ENCODE data around the gene NLRP2B. TPM values are rescaled to one million over a fixed set of nuclear protein-coding genes. Genes with fewer than 3 reads are reported as not detected.
"Not testable (repeated sequence)": the region's sequence is repeated elsewhere in the genome, so short reads cannot be mapped to it uniquely, and the experiment has no call there.

NLRP2B gene
- not detected in 2 replicates for total RNA-seq (2014; rRNA removed; shearing (Covaris generic))

GRCh38 chrX:57680160-57680559 is at the start of gene NLRP2B:
Gene NLRP2B, minus strand, starts transcription at chrX:57680260.
- Histone ChIP-seq H3K36me3 (no peaks in the 10 kb centered on the region), H3K27ac (no peak within 1 kb of the TSS), H3K4me1 (replicated peaks) (no peaks in the 10 kb centered on the region), H3K27me3 (replicated peaks) (no peaks in the 10 kb centered on the region), H3K4me3 (no peak within 1 kb of the TSS), H3K9me3 (replicated peaks) (no peaks in the 10 kb centered on the region)
- no peak for DNase-seq (ENCODE audit: low read depth in 1 of 2, low spot score in 2 of 2)

DNA sequence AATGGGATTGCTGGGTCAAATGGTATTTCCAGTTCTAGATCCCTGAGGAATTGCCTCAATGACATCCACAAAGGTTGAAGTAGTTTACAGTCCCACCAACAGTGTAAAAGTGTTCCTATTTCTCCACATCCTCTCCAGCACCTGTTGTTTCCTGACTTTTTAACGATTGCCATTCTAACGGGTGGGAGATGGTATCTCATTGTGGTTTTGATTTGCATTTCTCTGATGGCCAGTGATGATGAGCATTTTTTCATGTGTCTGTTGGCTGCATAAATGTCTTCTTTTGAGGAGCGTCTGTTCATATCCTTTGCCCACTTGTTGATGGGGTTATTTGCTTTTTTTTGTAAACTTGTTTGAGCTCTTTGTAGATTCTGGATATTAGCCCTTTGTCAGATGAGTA is 45.9 kb upstream of the NLRP2B start:
- H3K9me3 ChIP-seq (replicated peaks), result peaks cover 16% of the 10 kb centered on the region
- DNase-seq (ENCODE audit: low read depth in 1 of 2, low spot score in 2 of 2); H3K4me1 ChIP-seq (replicated peaks); H3K27ac ChIP-seq; H3K36me3 ChIP-seq; H3K4me3 ChIP-seq; H3K27me3 ChIP-seq (replicated peaks): not testable (repeated sequence)

- Histone ChIP-seq H3K9me3 (replicated peaks) (no peaks in the 10 kb centered on the region), H3K36me3 (no peaks in the 10 kb centered on the region), H3K27me3 (replicated peaks) (no peaks in the 10 kb centered on the region), H3K4me1 (replicated peaks) (no peaks in the 10 kb centered on the region), H3K27ac (no peak overlapping the region), H3K4me3 (no peak overlapping the region)
- no peak for DNase-seq (ENCODE audit: low read depth in 1 of 2, low spot score in 2 of 2)
Observed at GRCh38 chrX:57681341-57681740, 1.3 kb upstream of the NLRP2B start.

GRCh38 chrX:57678686-57679428 is 1.2 kb downstream of the NLRP2B start:
- DNase-seq (ENCODE audit: low read depth in 1 of 2, low spot score in 2 of 2), result no peak
- H3K4me3 ChIP-seq, result no peak overlapping the region
- no peak overlapping the region for H3K27ac ChIP-seq
- no peaks in the 10 kb centered on the region for H3K27me3 ChIP-seq (replicated peaks)
- no peaks in the 10 kb centered on the region for H3K36me3 ChIP-seq
- no peaks in the 10 kb centered on the region for H3K9me3 ChIP-seq (replicated peaks)
- no peaks in the 10 kb centered on the region for H3K4me1 ChIP-seq (replicated peaks)

DNA sequence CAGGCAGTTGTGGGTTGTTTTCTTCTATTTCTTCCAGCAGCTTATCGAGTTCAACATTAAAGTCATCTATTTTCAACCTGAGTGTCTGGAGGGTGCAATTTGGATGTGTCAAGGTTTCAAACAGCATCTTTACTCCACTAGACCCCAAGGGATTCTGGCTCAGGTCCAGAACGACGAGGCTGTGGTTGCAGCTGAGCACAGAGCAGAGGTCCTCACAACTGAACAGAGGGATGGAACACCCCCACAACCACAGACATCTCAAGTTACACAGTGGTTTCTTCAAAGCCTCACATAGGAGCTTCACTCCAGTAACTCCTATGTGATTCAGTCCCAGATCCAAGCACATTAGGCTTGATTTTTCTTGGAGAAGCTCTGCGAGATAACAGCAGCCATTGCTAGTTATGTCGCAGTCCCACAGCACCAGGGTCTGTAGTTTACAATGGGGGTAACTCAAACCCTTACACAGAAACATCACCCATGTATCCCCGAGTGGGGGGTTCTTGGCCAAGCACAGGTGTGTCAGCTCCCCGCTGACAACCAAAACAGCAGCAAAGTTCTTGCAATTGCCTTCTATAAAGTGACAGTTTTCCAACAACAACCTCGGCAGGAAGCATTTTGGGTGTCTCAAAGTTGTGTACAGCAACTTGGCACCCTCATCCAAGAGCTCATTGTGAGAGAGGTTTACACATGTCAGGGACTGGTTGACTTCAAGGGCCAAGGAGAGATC is 2.8 kb downstream of the NLRP2B start:
- Histone ChIP-seq H3K4me3 (no peak overlapping the region), H3K27ac (no peak overlapping the region), H3K27me3 (replicated peaks) (no peaks in the 10 kb centered on the region), H3K36me3 (no peaks in the 10 kb centered on the region), H3K9me3 (replicated peaks) (no peaks in the 10 kb centered on the region), H3K4me1 (replicated peaks) (no peaks in the 10 kb centered on the region)
- no peak for DNase-seq (ENCODE audit: low read depth in 1 of 2, low spot score in 2 of 2)

DNA sequence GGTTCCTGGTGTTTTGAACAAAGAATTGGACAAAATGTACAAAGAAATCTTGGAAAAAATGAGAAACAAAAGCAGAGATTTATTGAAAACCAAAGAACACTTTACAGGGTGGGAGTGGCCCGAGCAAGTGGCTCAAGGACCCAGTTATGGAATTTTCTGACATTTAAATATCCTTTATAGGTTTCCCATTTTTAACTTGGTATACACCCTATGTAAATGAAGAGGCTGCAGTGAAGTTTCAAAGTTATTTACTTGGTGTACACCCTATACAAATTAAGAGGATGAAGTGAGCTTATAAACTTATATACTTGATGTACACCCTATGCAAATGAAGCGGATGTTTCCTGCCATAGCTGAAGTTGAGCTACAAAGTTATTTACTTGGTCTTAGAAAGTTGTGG is 4.7 kb downstream of the NLRP2B start:
- Histone ChIP-seq H3K27me3 (replicated peaks) (no peaks in the 10 kb centered on the region), H3K4me3 (no peak overlapping the region), H3K36me3 (no peaks in the 10 kb centered on the region), H3K4me1 (replicated peaks) (no peaks in the 10 kb centered on the region), H3K9me3 (replicated peaks) (no peaks in the 10 kb centered on the region), H3K27ac (no peak overlapping the region)
- DNase-seq (ENCODE audit: low read depth in 1 of 2, low spot score in 2 of 2), result no peak

GRCh38 chrX:57674861-57675260 is 5.2 kb downstream of the NLRP2B start:
- H3K4me1 ChIP-seq (replicated peaks), result no peaks in the 10 kb centered on the region
- H3K4me3 ChIP-seq, result no peak overlapping the region
- no peaks in the 10 kb centered on the region for H3K27me3 ChIP-seq (replicated peaks)
- no peaks in the 10 kb centered on the region for H3K36me3 ChIP-seq
- no peaks in the 10 kb centered on the region for H3K9me3 ChIP-seq (replicated peaks)
- H3K27ac ChIP-seq, result no peak overlapping the region
- DNase-seq (ENCODE audit: low read depth in 1 of 2, low spot score in 2 of 2), result no peak

- Histone ChIP-seq H3K4me1 (replicated peaks) (no peaks in the 10 kb centered on the region), H3K27me3 (replicated peaks) (no peaks in the 10 kb centered on the region), H3K27ac (no peak overlapping the region), H3K4me3 (no peak overlapping the region), H3K36me3 (no peaks in the 10 kb centered on the region), H3K9me3 (replicated peaks) (no peaks in the 10 kb centered on the region)
- no peak for DNase-seq (ENCODE audit: low read depth in 1 of 2, low spot score in 2 of 2)
Observed at GRCh38 chrX:57669961-57670360, 10.1 kb downstream of the NLRP2B start.

DNA sequence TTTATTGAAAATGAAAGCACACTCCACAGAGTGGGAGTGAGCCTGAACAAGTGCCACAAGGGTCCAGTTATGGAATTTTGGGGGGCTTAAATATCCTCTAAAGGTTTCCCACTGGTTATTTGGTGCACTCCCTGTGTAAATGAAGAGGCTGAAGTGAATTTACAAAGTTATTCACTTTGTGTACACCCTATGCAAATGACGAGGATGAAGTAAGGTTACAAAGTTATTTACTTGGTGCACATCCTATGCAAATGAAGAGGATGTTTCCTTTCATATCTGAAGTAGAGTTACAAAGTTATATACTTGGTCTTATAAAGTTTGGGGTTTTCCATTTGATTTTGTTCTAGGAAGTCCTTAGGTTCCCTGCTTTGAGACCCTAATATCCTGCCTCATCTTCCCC is 13.1 kb downstream of the NLRP2B start:
- Histone ChIP-seq H3K27me3 (replicated peaks) (no peaks in the 10 kb centered on the region), H3K9me3 (replicated peaks) (no peaks in the 10 kb centered on the region), H3K4me1 (replicated peaks) (no peaks in the 10 kb centered on the region), H3K36me3 (no peaks in the 10 kb centered on the region), H3K4me3 (no peak overlapping the region), H3K27ac (no peak overlapping the region)
- DNase-seq (ENCODE audit: low read depth in 1 of 2, low spot score in 2 of 2), result no peak

DNA sequence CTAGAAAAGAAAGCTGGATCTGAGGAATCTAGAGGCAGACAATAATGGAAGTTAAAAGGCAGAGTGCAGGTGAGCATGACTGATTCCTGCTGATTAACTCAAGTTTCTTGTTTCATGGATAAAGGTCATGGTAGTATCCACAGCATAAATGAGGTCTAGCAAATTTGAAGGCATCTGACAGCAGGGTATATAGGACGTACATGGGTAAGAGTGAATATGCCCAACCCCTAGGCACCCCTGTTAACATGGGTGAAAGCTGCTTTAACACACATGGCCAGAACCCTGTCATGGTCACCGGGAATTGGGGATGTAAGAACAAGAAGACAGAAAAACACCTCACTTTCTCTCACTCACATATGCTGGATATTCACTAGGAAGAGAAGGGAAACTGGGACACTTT is 25.0 kb downstream of the NLRP2B start:
- H3K27ac ChIP-seq, result no peak overlapping the region
- H3K27me3 ChIP-seq (replicated peaks), result no peaks in the 10 kb centered on the region
- no peaks in the 10 kb centered on the region for H3K36me3 ChIP-seq
- H3K4me1 ChIP-seq (replicated peaks), result no peaks in the 10 kb centered on the region
- H3K4me3 ChIP-seq, result no peak overlapping the region
- DNase-seq (ENCODE audit: low read depth in 1 of 2, low spot score in 2 of 2), result no peak
- H3K9me3 ChIP-seq (replicated peaks), result no peaks in the 10 kb centered on the region

DNA sequence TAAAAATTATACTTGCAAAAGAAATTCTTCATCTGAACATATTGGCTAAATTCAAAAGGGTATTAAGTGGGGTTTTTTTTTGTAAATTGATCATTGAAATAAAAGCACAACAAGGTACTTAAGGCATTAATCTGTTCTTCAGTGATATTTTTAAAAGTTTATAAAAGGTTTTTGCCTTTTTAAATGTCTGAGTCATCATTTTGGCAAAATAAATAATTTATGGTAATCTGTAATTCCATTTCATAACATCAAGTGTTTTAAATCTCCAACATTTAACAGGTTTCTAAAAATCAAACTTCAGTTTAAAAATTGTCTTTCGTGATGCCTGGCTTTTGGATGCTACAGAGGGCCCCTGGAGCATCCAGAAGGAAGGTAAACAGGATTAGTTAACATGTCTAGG is 27.4 kb downstream of the NLRP2B start:
- H3K4me3 ChIP-seq, result no peak overlapping the region
- no peaks in the 10 kb centered on the region for H3K36me3 ChIP-seq
- no peak overlapping the region for H3K27ac ChIP-seq
- no peaks in the 10 kb centered on the region for H3K27me3 ChIP-seq (replicated peaks)
- no peaks in the 10 kb centered on the region for H3K4me1 ChIP-seq (replicated peaks)
- DNase-seq (ENCODE audit: low read depth in 1 of 2, low spot score in 2 of 2), result no peak
- no peaks in the 10 kb centered on the region for H3K9me3 ChIP-seq (replicated peaks)

DNA sequence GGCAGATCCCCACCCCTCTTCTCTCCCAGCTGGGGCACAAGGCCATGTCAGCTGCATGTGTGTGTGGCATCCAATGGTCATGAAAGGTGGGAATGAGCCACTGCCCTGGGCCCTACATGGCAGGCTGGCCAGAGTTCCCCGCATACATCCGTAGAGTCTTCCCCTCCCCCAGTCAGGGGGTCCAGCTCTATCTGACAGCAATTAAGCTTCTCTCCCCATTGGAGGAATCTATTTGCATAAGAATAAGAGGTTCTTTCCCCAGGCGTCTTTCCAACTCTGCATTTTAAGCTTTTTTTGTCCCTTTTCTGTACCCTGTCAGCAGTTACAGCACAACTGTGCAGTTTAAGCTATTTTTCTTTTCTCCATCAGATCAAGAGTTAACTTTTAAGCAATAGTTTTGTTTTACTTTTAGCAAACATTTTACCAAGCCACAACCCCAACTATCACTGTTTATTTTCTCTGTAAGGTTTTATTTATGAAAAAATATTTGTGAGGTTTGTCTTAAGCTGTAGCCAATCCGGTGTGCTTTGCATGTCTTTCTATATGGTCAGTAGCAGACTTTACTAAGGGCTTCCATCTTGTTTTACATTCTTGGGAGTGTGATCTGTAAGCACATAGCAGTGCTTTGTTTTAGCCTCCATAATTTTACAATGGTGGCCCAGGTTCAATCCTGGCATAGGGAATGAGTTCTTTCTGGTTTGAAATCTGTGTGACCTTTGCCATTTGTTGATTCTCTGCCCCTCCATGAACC is 28.7 kb downstream of the NLRP2B start:
- DNase-seq (ENCODE audit: low read depth in 1 of 2, low spot score in 2 of 2), result no peak
- H3K27me3 ChIP-seq (replicated peaks), result no peaks in the 10 kb centered on the region
- H3K4me1 ChIP-seq (replicated peaks), result no peaks in the 10 kb centered on the region
- no peaks in the 10 kb centered on the region for H3K9me3 ChIP-seq (replicated peaks)
- H3K4me3 ChIP-seq, result no peak overlapping the region
- no peak overlapping the region for H3K27ac ChIP-seq
- no peaks in the 10 kb centered on the region for H3K36me3 ChIP-seq

DNA sequence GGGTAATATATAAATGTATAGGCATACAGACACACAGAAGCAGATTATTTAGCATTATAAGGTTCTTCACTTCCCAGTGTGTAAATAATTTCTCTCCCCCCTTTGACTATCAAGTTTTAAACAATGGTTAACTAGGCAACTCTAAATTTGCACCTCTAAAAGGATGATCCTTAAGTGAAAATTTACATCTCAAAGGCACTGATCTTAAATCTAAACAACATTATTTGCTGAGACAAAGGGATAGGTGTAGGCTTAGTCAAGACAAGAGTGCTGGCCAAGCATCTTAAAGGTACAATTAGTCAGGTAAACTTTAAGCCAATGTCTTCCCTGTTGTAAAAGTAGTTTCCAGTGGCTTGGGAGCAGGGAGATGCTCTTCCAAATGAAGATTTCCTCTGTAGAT is 33.0 kb downstream of the NLRP2B start:
- Histone ChIP-seq H3K9me3 (replicated peaks) (no peaks in the 10 kb centered on the region), H3K4me3 (no peak overlapping the region), H3K36me3 (no peaks in the 10 kb centered on the region), H3K27me3 (replicated peaks) (no peaks in the 10 kb centered on the region), H3K27ac (no peak overlapping the region), H3K4me1 (replicated peaks) (no peaks in the 10 kb centered on the region)
- DNase-seq (ENCODE audit: low read depth in 1 of 2, low spot score in 2 of 2), result no peak

DNA sequence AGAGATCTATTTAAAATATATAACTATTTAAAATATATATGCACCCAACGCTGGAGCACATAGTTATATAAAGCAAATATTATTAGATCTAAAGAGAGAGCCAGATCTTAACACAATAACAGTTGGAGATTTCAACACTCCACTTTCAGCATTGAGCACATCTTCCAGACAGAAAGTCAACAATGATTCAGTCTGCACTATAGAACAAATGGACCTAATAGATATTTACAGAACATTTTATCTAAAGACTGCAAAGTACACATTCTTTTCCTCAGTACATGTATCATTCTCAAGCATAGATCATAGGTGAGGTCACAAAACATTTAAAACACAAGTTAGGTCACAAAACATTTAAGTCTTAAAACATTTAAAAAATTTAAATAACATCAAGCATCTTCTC is 36.4 kb downstream of the NLRP2B start:
- no peaks in the 10 kb centered on the region for H3K4me1 ChIP-seq (replicated peaks)
- no peaks in the 10 kb centered on the region for H3K9me3 ChIP-seq (replicated peaks)
- no peaks in the 10 kb centered on the region for H3K27me3 ChIP-seq (replicated peaks)
- H3K27ac ChIP-seq, result no peak overlapping the region
- H3K4me3 ChIP-seq, result no peak overlapping the region
- H3K36me3 ChIP-seq, result no peaks in the 10 kb centered on the region
- no peak for DNase-seq (ENCODE audit: low read depth in 1 of 2, low spot score in 2 of 2)

Measured in SJSA1 (cell line).